Fibroblast of mammary gland (primary cell): ENCODE results near the gene MCF2L.

Source experiments
- DNase-seq: peaks from one replicate; pipeline ENCODE4 v3.0.0-alpha.2; 2010; ENCODE audit warnings: low read depth
- H3K4me3 ChIP-seq: 2 replicates; pipeline ENCODE4 v1.5.1; 2011; ENCODE audit warnings: low read depth, mild to moderate bottlenecking, low read length, moderate library complexity; ENCODE audit not compliant: control insufficient read depth
- TF ChIP-seq, protein P1 (sequence below): conservative IDR thresholded peaks from 2 replicates; pipeline ENCODE4 v1.5.1; 2011; ENCODE audit warnings: low read depth, low read length, inconsistent platforms; ENCODE audit not compliant: control insufficient read depth, insufficient read depth

MCF2L gene

GRCh38 chr13:112969692-112970338 lies 801 bp downstream of the MCF2L start:
- no peak overlapping the region for H3K4me3 ChIP-seq
- no peak for DNase-seq
- TF ChIP-seq, protein P1, sequence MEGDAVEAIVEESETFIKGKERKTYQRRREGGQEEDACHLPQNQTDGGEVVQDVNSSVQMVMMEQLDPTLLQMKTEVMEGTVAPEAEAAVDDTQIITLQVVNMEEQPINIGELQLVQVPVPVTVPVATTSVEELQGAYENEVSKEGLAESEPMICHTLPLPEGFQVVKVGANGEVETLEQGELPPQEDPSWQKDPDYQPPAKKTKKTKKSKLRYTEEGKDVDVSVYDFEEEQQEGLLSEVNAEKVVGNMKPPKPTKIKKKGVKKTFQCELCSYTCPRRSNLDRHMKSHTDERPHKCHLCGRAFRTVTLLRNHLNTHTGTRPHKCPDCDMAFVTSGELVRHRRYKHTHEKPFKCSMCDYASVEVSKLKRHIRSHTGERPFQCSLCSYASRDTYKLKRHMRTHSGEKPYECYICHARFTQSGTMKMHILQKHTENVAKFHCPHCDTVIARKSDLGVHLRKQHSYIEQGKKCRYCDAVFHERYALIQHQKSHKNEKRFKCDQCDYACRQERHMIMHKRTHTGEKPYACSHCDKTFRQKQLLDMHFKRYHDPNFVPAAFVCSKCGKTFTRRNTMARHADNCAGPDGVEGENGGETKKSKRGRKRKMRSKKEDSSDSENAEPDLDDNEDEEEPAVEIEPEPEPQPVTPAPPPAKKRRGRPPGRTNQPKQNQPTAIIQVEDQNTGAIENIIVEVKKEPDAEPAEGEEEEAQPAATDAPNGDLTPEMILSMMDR: no peak

- no peak for DNase-seq
- TF ChIP-seq, protein P1: no peak
Measured at GRCh38 chr13:112970552-112971287, 1.7 kb downstream of the MCF2L start.

GRCh38 chr13:112971288-112971643 lies 2.3 kb downstream of the MCF2L start:
- no peak for DNase-seq
- H3K4me3 ChIP-seq: no peak overlapping the region
- TF ChIP-seq, protein P1: no peak

More at GRCh38 chr13:112970552-112971287, 1.7 kb downstream of the MCF2L start:
- no peak overlapping the region for H3K4me3 ChIP-seq

GRCh38 chr13:112972258-112972657 lies 3.2 kb downstream of the MCF2L start:
- TF ChIP-seq, protein P1: no peak
- no peak overlapping the region for H3K4me3 ChIP-seq
- no peak for DNase-seq

GRCh38 chr13:112972867-112973576 lies 4.0 kb downstream of the MCF2L start:
- TF ChIP-seq, protein P1: no peak
- H3K4me3 ChIP-seq: no peak overlapping the region
- DNase-seq: no peak

DNA sequence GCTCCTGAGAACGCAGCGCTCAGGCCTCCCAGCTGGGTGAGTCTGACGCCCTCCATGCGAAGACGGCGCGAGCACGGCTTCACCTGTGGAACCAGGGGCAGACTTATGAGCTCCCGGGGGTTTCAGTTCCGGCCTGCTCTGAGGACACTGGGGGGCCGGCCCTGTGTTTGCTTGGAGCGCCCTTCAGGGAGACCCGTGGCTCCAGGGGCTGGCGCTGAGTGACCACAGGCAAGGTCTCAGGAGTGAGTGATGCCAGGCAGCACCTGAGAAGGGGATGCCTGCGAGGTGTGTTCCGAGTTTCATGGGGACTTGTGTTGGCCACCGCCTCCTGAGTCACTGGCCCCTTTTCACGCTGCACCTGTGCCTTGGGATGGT lies 4.5 kb downstream of the MCF2L start:
- DNase-seq: no peak
- TF ChIP-seq, protein P1: no peak
- no peak overlapping the region for H3K4me3 ChIP-seq
